ENCODE data around the gene ZNF839.

Gene ZNF839

GRCh38 chr14:102315121-102315520, 4.4 kb upstream of the ZNF839 start:
- no peaks in the 10 kb centered on the region for H3K36me3 ChIP-seq (ENCODE audit: control insufficient read depth in 2 of 2, insufficient read depth in 2 of 2, low read length in 2 of 2)
- H3K4me1 ChIP-seq (ENCODE audit: control insufficient read depth, insufficient read depth, low read length) = peaks cover 40% of the 10 kb centered on the region
- no peak overlapping the region for H3K27ac ChIP-seq (ENCODE audit: low read length)
- H3K4me3 ChIP-seq (ENCODE audit: low read length in 2 of 2) = no peak overlapping the region
- H3K27me3 ChIP-seq (ENCODE audit: control insufficient read depth in 1 of 2, insufficient read depth in 2 of 2, low read length in 2 of 2) = no peaks in the 10 kb centered on the region
- H3K9ac ChIP-seq (ENCODE audit: low read length in 2 of 2) = no peak overlapping the region
- H3K9me3 ChIP-seq (ENCODE audit: control insufficient read depth in 2 of 2, low read length in 2 of 2) = no peaks in the 10 kb centered on the region

GRCh38 chr14:102316338-102316742, 3.2 kb upstream of the ZNF839 start:
- Histone ChIP-seq H3K4me1 (ENCODE audit: control insufficient read depth, insufficient read depth, low read length) (peaks cover 46% of the 10 kb centered on the region), H3K27me3 (ENCODE audit: control insufficient read depth in 1 of 2, insufficient read depth in 2 of 2, low read length in 2 of 2) (no peaks in the 10 kb centered on the region), H3K4me3 (ENCODE audit: low read length in 2 of 2) (peak overlapping the region; percentile 68 to 78), H3K9ac (ENCODE audit: low read length in 2 of 2) (peak overlapping the region; percentile 57 to 69), H3K9me3 (ENCODE audit: control insufficient read depth in 2 of 2, low read length in 2 of 2) (no peaks in the 10 kb centered on the region), H3K36me3 (ENCODE audit: control insufficient read depth in 2 of 2, insufficient read depth in 2 of 2, low read length in 2 of 2) (no peaks in the 10 kb centered on the region), H3K27ac (ENCODE audit: low read length) (peak overlapping the region; percentile 67)

GRCh38 chr14:102316743-102317563, 2.6 kb upstream of the ZNF839 start:
- peaks cover 46% of the 10 kb centered on the region for H3K4me1 ChIP-seq (ENCODE audit: control insufficient read depth, insufficient read depth, low read length)
- H3K9ac ChIP-seq (ENCODE audit: low read length in 2 of 2) = peak overlapping the region; percentile 65 to 69
- no peaks in the 10 kb centered on the region for H3K9me3 ChIP-seq (ENCODE audit: control insufficient read depth in 2 of 2, low read length in 2 of 2)

GRCh38 chr14:102317564-102318248, 1.8 kb upstream of the ZNF839 start:
- H3K36me3 ChIP-seq (ENCODE audit: control insufficient read depth in 2 of 2, insufficient read depth in 2 of 2, low read length in 2 of 2) = no peaks in the 10 kb centered on the region
- H3K27me3 ChIP-seq (ENCODE audit: control insufficient read depth in 1 of 2, insufficient read depth in 2 of 2, low read length in 2 of 2) = no peaks in the 10 kb centered on the region
- H3K9ac ChIP-seq (ENCODE audit: low read length in 2 of 2) = peak overlapping the region in 1 of 2 donors; percentile 65
- peaks cover 46% of the 10 kb centered on the region for H3K4me1 ChIP-seq (ENCODE audit: control insufficient read depth, insufficient read depth, low read length)
- H3K27ac ChIP-seq (ENCODE audit: low read length) = peak overlapping the region; percentile 71
- H3K9me3 ChIP-seq (ENCODE audit: control insufficient read depth in 2 of 2, low read length in 2 of 2) = no peaks in the 10 kb centered on the region
- peak overlapping the region; percentile 74 to 78 for H3K4me3 ChIP-seq (ENCODE audit: low read length in 2 of 2)

More at GRCh38 chr14:102316743-102317563, 2.6 kb upstream of the ZNF839 start:
- Histone ChIP-seq H3K27me3 (ENCODE audit: control insufficient read depth in 1 of 2, insufficient read depth in 2 of 2, low read length in 2 of 2) (no peaks in the 10 kb centered on the region), H3K36me3 (ENCODE audit: control insufficient read depth in 2 of 2, insufficient read depth in 2 of 2, low read length in 2 of 2) (no peaks in the 10 kb centered on the region), H3K4me3 (ENCODE audit: low read length in 2 of 2) (peak overlapping the region; percentile 74 to 78), H3K27ac (ENCODE audit: low read length) (peak overlapping the region; percentile 71)

- Histone ChIP-seq H3K4me3 (ENCODE audit: low read length in 2 of 2) (peak overlapping the region; percentile 83 to 93), H3K9ac (ENCODE audit: low read length in 2 of 2) (peak overlapping the region; percentile 95 to 98), H3K4me1 (ENCODE audit: control insufficient read depth, insufficient read depth, low read length) (peaks cover 46% of the 10 kb centered on the region), H3K36me3 (ENCODE audit: control insufficient read depth in 2 of 2, insufficient read depth in 2 of 2, low read length in 2 of 2) (no peaks in the 10 kb centered on the region), H3K9me3 (ENCODE audit: control insufficient read depth in 2 of 2, low read length in 2 of 2) (no peaks in the 10 kb centered on the region), H3K27ac (ENCODE audit: low read length) (peak overlapping the region; percentile 96), H3K27me3 (ENCODE audit: control insufficient read depth in 1 of 2, insufficient read depth in 2 of 2, low read length in 2 of 2) (no peaks in the 10 kb centered on the region)
These were observed 717 bp upstream of the ZNF839 start for GRCh38 chr14:102318781-102319276.

- peak overlapping the region; percentile 83 to 93 for H3K4me3 ChIP-seq (ENCODE audit: low read length in 2 of 2)
- no peaks in the 10 kb centered on the region for H3K27me3 ChIP-seq (ENCODE audit: control insufficient read depth in 1 of 2, insufficient read depth in 2 of 2, low read length in 2 of 2)
- peak overlapping the region; percentile 87 for H3K27ac ChIP-seq (ENCODE audit: low read length)
- no peaks in the 10 kb centered on the region for H3K36me3 ChIP-seq (ENCODE audit: control insufficient read depth in 2 of 2, insufficient read depth in 2 of 2, low read length in 2 of 2)
- peak overlapping the region; percentile 95 to 98 for H3K9ac ChIP-seq (ENCODE audit: low read length in 2 of 2)
- peaks cover 36% of the 10 kb centered on the region for H3K4me1 ChIP-seq (ENCODE audit: control insufficient read depth, insufficient read depth, low read length)
- no peaks in the 10 kb centered on the region for H3K9me3 ChIP-seq (ENCODE audit: control insufficient read depth in 2 of 2, low read length in 2 of 2)
These were observed 601 bp downstream of the ZNF839 start for GRCh38 chr14:102320033-102320660.

GRCh38 chr14:102320671-102321455, 1.3 kb downstream of the ZNF839 start:
- Histone ChIP-seq H3K4me3 (ENCODE audit: low read length in 2 of 2) (peak overlapping the region; percentile 83 to 93), H3K4me1 (ENCODE audit: control insufficient read depth, insufficient read depth, low read length) (peaks cover 36% of the 10 kb centered on the region), H3K27ac (ENCODE audit: low read length) (peak overlapping the region; percentile 87), H3K9ac (ENCODE audit: low read length in 2 of 2) (peak overlapping the region; percentile 95 to 98), H3K27me3 (ENCODE audit: control insufficient read depth in 1 of 2, insufficient read depth in 2 of 2, low read length in 2 of 2) (no peaks in the 10 kb centered on the region), H3K36me3 (ENCODE audit: control insufficient read depth in 2 of 2, insufficient read depth in 2 of 2, low read length in 2 of 2) (peaks cover 0 to 3% of the 10 kb centered on the region in 2 donors), H3K9me3 (ENCODE audit: control insufficient read depth in 2 of 2, low read length in 2 of 2) (no peaks in the 10 kb centered on the region)

GRCh38 chr14:102321456-102322422, 2.2 kb downstream of the ZNF839 start:
- no peak overlapping the region for H3K9ac ChIP-seq (ENCODE audit: low read length in 2 of 2)
- no peaks in the 10 kb centered on the region for H3K9me3 ChIP-seq (ENCODE audit: control insufficient read depth in 2 of 2, low read length in 2 of 2)
- no peaks in the 10 kb centered on the region for H3K27me3 ChIP-seq (ENCODE audit: control insufficient read depth in 1 of 2, insufficient read depth in 2 of 2, low read length in 2 of 2)
- peaks cover 0 to 8% of the 10 kb centered on the region in 2 donors for H3K36me3 ChIP-seq (ENCODE audit: control insufficient read depth in 2 of 2, insufficient read depth in 2 of 2, low read length in 2 of 2)
- peaks cover 28% of the 10 kb centered on the region for H3K4me1 ChIP-seq (ENCODE audit: control insufficient read depth, insufficient read depth, low read length)
- H3K27ac ChIP-seq (ENCODE audit: low read length) = no peak overlapping the region
- no peak overlapping the region for H3K4me3 ChIP-seq (ENCODE audit: low read length in 2 of 2)

- H3K27me3 ChIP-seq (ENCODE audit: control insufficient read depth in 1 of 2, insufficient read depth in 2 of 2, low read length in 2 of 2) = no peaks in the 10 kb centered on the region
- no peak overlapping the region for H3K27ac ChIP-seq (ENCODE audit: low read length)
- H3K9ac ChIP-seq (ENCODE audit: low read length in 2 of 2) = no peak overlapping the region
- H3K4me3 ChIP-seq (ENCODE audit: low read length in 2 of 2) = no peak overlapping the region
- peaks cover 0 to 11% of the 10 kb centered on the region in 2 donors for H3K36me3 ChIP-seq (ENCODE audit: control insufficient read depth in 2 of 2, insufficient read depth in 2 of 2, low read length in 2 of 2)
- no peaks in the 10 kb centered on the region for H3K9me3 ChIP-seq (ENCODE audit: control insufficient read depth in 2 of 2, low read length in 2 of 2)
- H3K4me1 ChIP-seq (ENCODE audit: control insufficient read depth, insufficient read depth, low read length) = peaks cover 20% of the 10 kb centered on the region
These were observed 3.6 kb downstream of the ZNF839 start for GRCh38 chr14:102323102-102323501.

Measured in stomach smooth muscle (tissue), 2 donors.